Gastrocnemius medialis (tissue), 4 donors: ENCODE results near the gene BCAT1. TPM values are rescaled to one million over a fixed set of nuclear protein-coding genes. Genes with fewer than 3 reads are reported as not detected.

Experiments used
- ATAC-seq, 2 donors: fragments of 150-250 bp; one replicate each; pipeline ENCODE4 v1.9.1; 2016
- DNase-seq, 2 donors: peaks; one replicate each; pipeline ENCODE4 v3.0.0-alpha.2; 2019
- H3K27ac ChIP-seq, 4 donors: fragments of 200-600 bp; sonication (generic); 1 replicate in 1 of 4; 2 replicates in 3 of 4; pipeline ENCODE4 v1.5.1; 2016 to 2018; ENCODE audit warnings: mild to moderate bottlenecking in 2 of 4, moderate library complexity in 1 of 4
- H3K27me3 ChIP-seq, 3 donors: fragments of 200-600 bp; sonication (generic) in 2 of 3; 1 replicate in 1 of 3; 2 replicates in 2 of 3; pipeline versions ENCODE4 v1.5.1 to v1.6.0; 2016 to 2019; ENCODE audit warnings: mild to moderate bottlenecking in 1 of 3, moderate library complexity in 1 of 3
- H3K36me3 ChIP-seq, 2 donors: fragments of 200-600 bp; sonication (generic) in 1 of 2; one replicate each; pipeline ENCODE4 v1.5.1; 2017 to 2018
- H3K4me1 ChIP-seq, 2 donors: fragments of 200-600 bp; sonication (generic) in 1 of 2; one replicate each; pipeline ENCODE4 v1.5.1; 2016 to 2017; ENCODE audit warnings: mild to moderate bottlenecking in 2 of 2
- H3K4me3 ChIP-seq, 4 donors: fragments of 200-600 bp; sonication (generic) in 3 of 4; 1 replicate in 1 of 4; 2 replicates in 3 of 4; pipeline ENCODE4 v1.5.1; 2016 to 2019; ENCODE audit warnings: mild to moderate bottlenecking in 2 of 4
- H3K9me3 ChIP-seq, 3 donors: fragments of 200-600 bp; sonication (generic) in 2 of 3; 1 replicate in 1 of 3; 2 replicates in 2 of 3; pipeline ENCODE4 v1.5.1; 2016 to 2019
- POLR2A ChIP-seq, 2 donors: fragments of 450-650 bp; IDR thresholded peaks; one replicate each; pipeline ENCODE4 v1.6.1; 2017; ENCODE audit warnings: antibody characterized with exemption in 2 of 2, mild to moderate bottlenecking in 2 of 2, moderate library complexity in 2 of 2
- in situ Hi-C, 4 donors: fragments of 200-750 bp; cut with MboI; loops; one replicate each; pipeline versions ENCODE4 v1.15.0 to v1.8.0; 2017; ENCODE audit warnings: low sequenced_read_pairs in 4 of 4
- intact Hi-C: fragments of 100-400 bp; cut with DNase I; formaldehyde crosslinking; loops from one replicate; pipeline ENCODE4 v1.15.1; 2023; ENCODE audit warnings: low total_unique reads
- total RNA-seq, 4 donors: library from RNA; depleted of rRNA; stranded (reverse); fragments of >200 nt; gene quantifications; one replicate each; pipeline versions ENCODE4 v1.1.0 to v1.2.3, GENCODE V29; 2016
- TF ChIP-seq, protein P1 (sequence below), 5 experiments: fragments of 450-650 bp in 3 of 5; fragments of 200-600 bp in 2 of 5; sonication (generic) in 2 of 5; IDR thresholded peaks in 4 of 5; conservative IDR thresholded peaks in 1 of 5; 1 replicate in 4 of 5; 2 replicates in 1 of 5; pipeline ENCODE4 v1.5.1; 2016 to 2019; ENCODE audit warnings: antibody characterized with exemption in 5 of 5, mild to moderate bottlenecking in 3 of 5, moderate library complexity in 3 of 5

Gene BCAT1
- total RNA-seq, 4 donors from 2014 or later = 1.6 to 7.5 (median 3.9) TPM

- H3K27ac ChIP-seq = no peak overlapping the region
These were observed 67.1 kb downstream of the BCAT1 start for GRCh38 chr12:24881724-24882371.

GRCh38 chr12:24881227-24881626 lies 67.7 kb downstream of the BCAT1 start:
- no peak for DNase-seq
- H3K9me3 ChIP-seq = no peaks in the 10 kb centered on the region
- H3K27ac ChIP-seq = no peak overlapping the region
- intact Hi-C loops (no loop called here), in situ Hi-C loops (no loop called here)
- TF ChIP-seq, protein P1, sequence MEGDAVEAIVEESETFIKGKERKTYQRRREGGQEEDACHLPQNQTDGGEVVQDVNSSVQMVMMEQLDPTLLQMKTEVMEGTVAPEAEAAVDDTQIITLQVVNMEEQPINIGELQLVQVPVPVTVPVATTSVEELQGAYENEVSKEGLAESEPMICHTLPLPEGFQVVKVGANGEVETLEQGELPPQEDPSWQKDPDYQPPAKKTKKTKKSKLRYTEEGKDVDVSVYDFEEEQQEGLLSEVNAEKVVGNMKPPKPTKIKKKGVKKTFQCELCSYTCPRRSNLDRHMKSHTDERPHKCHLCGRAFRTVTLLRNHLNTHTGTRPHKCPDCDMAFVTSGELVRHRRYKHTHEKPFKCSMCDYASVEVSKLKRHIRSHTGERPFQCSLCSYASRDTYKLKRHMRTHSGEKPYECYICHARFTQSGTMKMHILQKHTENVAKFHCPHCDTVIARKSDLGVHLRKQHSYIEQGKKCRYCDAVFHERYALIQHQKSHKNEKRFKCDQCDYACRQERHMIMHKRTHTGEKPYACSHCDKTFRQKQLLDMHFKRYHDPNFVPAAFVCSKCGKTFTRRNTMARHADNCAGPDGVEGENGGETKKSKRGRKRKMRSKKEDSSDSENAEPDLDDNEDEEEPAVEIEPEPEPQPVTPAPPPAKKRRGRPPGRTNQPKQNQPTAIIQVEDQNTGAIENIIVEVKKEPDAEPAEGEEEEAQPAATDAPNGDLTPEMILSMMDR (IDR thresholded peaks at IDR 0.05 in 4 of 5, conservative IDR thresholded peaks at IDR 0.05 in 1 of 5) = no peak
- no peak for TF ChIP-seq POLR2A (IDR thresholded peaks at IDR 0.05)
- no peaks in the 10 kb centered on the region for H3K27me3 ChIP-seq
- no peak for ATAC-seq
- H3K4me1 ChIP-seq = no peaks in the 10 kb centered on the region
- no peaks in the 10 kb centered on the region for H3K36me3 ChIP-seq
- no peak overlapping the region for H3K4me3 ChIP-seq

More at GRCh38 chr12:24881724-24882371, 67.1 kb downstream of the BCAT1 start:
- Histone ChIP-seq H3K9me3 (no peaks in the 10 kb centered on the region), H3K4me1 (no peaks in the 10 kb centered on the region), H3K36me3 (no peaks in the 10 kb centered on the region), H3K27me3 (no peaks in the 10 kb centered on the region), H3K4me3 (no peak overlapping the region)
- ATAC-seq (no peak), DNase-seq (no peak)
- TF ChIP-seq, protein P1 (IDR thresholded peaks at IDR 0.05 in 4 of 5, conservative IDR thresholded peaks at IDR 0.05 in 1 of 5) = no peak
- no peak for TF ChIP-seq POLR2A (IDR thresholded peaks at IDR 0.05)
- in situ Hi-C loops = no loop called here
- intact Hi-C loops = no loop called here

DNA sequence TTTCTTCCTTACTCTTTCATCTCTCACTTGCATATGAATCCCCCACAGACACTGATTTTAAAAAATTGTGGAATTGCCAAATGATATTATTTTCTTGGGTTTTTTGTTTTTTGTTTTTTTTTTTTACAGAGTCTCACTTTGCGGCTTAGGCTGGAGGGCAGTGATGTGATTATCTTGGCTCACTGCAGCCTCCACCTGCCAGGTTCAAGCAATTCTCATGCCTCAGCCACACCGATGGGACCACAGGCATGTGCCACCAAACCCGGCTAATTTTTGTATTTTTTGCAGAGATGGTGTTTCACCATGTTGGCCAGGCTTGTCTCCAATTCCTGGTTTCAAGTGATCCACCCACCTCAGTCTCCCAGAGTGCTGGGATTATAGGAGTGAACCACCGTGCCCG lies 68.2 kb downstream of the BCAT1 start:
- DNase-seq (no peak), ATAC-seq (no peak)
- in situ Hi-C loops (no loop called here), intact Hi-C loops (no loop called here)
- H3K36me3 ChIP-seq = no peaks in the 10 kb centered on the region
- H3K4me1 ChIP-seq = no peaks in the 10 kb centered on the region
- H3K4me3 ChIP-seq = no peak overlapping the region
- H3K27me3 ChIP-seq = no peaks in the 10 kb centered on the region
- no peak for TF ChIP-seq POLR2A (IDR thresholded peaks at IDR 0.05)
- TF ChIP-seq, protein P1 (IDR thresholded peaks at IDR 0.05 in 4 of 5, conservative IDR thresholded peaks at IDR 0.05 in 1 of 5) = no peak
- H3K9me3 ChIP-seq = no peaks in the 10 kb centered on the region
- no peak overlapping the region for H3K27ac ChIP-seq

GRCh38 chr12:24879644-24880043 lies 69.3 kb downstream of the BCAT1 start:
- TF ChIP-seq, protein P1 (IDR thresholded peaks at IDR 0.05 in 4 of 5, conservative IDR thresholded peaks at IDR 0.05 in 1 of 5) = no peak
- no peak for TF ChIP-seq POLR2A (IDR thresholded peaks at IDR 0.05)
- H3K9me3 ChIP-seq = no peaks in the 10 kb centered on the region
- intact Hi-C loops (no loop called here), in situ Hi-C loops (no loop called here)
- H3K36me3 ChIP-seq = no peaks in the 10 kb centered on the region
- H3K27me3 ChIP-seq = no peaks in the 10 kb centered on the region
- H3K27ac ChIP-seq = no peak overlapping the region
- ATAC-seq (no peak), DNase-seq (no peak)
- H3K4me1 ChIP-seq = no peaks in the 10 kb centered on the region
- no peak overlapping the region for H3K4me3 ChIP-seq

DNA sequence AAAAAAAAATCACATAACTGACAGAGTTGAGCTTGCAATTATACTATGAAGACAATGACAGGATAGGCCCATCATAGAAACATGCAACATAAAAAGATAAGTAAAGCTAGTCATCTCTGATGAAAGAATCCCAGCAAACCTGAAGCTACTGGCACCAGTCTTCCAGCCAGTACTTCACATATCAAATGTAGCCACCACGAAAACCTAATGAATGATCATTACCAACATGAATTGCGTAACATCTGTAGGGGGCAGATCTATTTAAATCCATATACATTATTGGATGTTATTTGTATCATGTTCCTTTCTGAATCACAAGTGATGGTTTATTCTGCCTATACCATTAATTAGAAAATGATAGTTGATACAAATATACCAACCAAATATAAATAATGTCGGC lies 73.9 kb downstream of the BCAT1 start:
- no peak overlapping the region for H3K4me3 ChIP-seq
- no peak overlapping the region for H3K27ac ChIP-seq
- no peaks in the 10 kb centered on the region for H3K36me3 ChIP-seq
- no peak for TF ChIP-seq POLR2A (IDR thresholded peaks at IDR 0.05)
- TF ChIP-seq, protein P1 (IDR thresholded peaks at IDR 0.05 in 4 of 5, conservative IDR thresholded peaks at IDR 0.05 in 1 of 5) = no peak
- no peak for ATAC-seq
- in situ Hi-C loops = no loop called here
- no peaks in the 10 kb centered on the region for H3K4me1 ChIP-seq
- DNase-seq = no peak
- no peaks in the 10 kb centered on the region for H3K9me3 ChIP-seq
- no peaks in the 10 kb centered on the region for H3K27me3 ChIP-seq
- intact Hi-C loops = no loop called here
